ENCODE results near the gene FCHSD2. TPM values are rescaled to one million over a fixed set of nuclear protein-coding genes. Genes with fewer than 3 reads are reported as not detected.

FCHSD2 gene
- total and polyA plus RNA-seq, 2 of the 13 experiments (the other 11 are each of a cell fraction or from before 2014, with no cell fraction given) = 20.5 to 24.8 TPM

DNA sequence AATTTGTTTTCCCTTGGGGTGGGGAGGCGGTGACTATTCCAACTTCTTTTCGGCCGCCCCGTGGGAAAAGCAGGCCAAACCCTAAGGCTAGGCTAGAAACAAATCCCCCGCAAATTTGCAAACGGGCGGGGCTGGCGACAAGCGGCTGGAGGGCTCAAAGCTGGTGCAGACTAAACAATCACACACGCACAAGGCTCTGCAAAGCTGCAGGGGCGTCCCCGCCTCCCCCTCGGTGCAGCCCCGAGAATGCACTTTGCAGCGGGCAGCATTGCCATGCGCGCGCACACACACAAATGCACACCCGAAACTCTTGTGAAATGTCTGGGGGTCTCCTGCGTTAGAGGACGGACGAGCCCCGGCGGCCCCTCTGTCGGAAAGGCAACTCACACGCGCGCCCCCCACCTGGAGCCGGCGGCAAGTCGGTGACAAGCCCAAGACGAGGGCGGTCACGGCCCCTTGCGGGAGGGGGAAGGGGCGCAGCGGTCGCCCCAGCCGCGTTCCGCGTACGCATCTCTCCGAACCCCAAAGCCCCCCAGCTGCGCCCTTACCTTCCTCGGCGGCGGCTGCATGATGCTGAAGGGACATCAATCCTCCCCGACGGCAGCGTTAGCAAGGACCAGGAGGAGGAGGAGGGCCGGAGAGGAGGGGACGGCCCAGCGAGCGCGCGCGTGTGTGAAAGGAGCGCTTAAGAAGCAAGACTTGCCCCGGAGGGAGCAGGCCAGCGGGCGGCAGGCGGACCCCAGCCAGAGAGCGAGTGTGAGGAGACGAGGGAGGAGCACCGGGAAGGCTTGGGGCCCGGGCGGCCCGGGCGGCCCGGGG, 600 bp downstream of the FCHSD2 start (continued):
- TF ChIP-seq, protein P1, sequence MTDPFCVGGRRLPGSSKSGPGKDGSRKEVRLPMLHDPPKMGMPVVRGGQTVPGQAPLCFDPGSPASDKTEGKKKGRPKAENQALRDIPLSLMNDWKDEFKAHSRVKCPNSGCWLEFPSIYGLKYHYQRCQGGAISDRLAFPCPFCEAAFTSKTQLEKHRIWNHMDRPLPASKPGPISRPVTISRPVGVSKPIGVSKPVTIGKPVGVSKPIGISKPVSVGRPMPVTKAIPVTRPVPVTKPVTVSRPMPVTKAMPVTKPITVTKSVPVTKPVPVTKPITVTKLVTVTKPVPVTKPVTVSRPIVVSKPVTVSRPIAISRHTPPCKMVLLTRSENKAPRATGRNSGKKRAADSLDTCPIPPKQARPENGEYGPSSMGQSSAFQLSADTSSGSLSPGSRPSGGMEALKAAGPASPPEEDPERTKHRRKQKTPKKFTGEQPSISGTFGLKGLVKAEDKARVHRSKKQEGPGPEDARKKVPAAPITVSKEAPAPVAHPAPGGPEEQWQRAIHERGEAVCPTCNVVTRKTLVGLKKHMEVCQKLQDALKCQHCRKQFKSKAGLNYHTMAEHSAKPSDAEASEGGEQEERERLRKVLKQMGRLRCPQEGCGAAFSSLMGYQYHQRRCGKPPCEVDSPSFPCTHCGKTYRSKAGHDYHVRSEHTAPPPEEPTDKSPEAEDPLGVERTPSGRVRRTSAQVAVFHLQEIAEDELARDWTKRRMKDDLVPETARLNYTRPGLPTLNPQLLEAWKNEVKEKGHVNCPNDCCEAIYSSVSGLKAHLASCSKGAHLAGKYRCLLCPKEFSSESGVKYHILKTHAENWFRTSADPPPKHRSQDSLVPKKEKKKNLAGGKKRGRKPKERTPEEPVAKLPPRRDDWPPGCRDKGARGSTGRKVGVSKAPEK (CRISPR knock-in tag; IDR thresholded peaks at IDR 0.05; ENCODE audit: borderline replicate concordance) = peak; percentile 62; the same call in 1 of the 2 replicates
- TF ChIP-seq SPEN (CRISPR knock-in tag; IDR thresholded peaks at IDR 0.05; ENCODE audit: low read depth) = peak; percentile 37; the same call in 1 of the 2 replicates
- peak; percentile 30; the same call in 1 of the 2 replicates for TF ChIP-seq ZC3H4 (CRISPR knock-in tag; IDR thresholded peaks at IDR 0.05; ENCODE audit: borderline replicate concordance)
- TF ChIP-seq, protein P2, sequence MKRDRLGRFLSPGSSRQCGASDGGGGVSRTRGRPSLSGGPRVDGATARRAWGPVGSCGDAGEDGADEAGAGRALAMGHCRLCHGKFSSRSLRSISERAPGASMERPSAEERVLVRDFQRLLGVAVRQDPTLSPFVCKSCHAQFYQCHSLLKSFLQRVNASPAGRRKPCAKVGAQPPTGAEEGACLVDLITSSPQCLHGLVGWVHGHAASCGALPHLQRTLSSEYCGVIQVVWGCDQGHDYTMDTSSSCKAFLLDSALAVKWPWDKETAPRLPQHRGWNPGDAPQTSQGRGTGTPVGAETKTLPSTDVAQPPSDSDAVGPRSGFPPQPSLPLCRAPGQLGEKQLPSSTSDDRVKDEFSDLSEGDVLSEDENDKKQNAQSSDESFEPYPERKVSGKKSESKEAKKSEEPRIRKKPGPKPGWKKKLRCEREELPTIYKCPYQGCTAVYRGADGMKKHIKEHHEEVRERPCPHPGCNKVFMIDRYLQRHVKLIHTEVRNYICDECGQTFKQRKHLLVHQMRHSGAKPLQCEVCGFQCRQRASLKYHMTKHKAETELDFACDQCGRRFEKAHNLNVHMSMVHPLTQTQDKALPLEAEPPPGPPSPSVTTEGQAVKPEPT (CRISPR knock-in tag; IDR thresholded peaks at IDR 0.05; ENCODE audit: low read depth) = no peak
- peak; percentile 46; the same call in 1 of the 2 replicates for TF ChIP-seq MED13 (CRISPR knock-in tag; IDR thresholded peaks at IDR 0.05)
- peak; percentile 59 for TF ChIP-seq RBM39 (IDR thresholded peaks at IDR 0.05; ENCODE audit: low read depth, low read length, poor library complexity, severe bottlenecking)
- TF ChIP-seq, protein P3, sequence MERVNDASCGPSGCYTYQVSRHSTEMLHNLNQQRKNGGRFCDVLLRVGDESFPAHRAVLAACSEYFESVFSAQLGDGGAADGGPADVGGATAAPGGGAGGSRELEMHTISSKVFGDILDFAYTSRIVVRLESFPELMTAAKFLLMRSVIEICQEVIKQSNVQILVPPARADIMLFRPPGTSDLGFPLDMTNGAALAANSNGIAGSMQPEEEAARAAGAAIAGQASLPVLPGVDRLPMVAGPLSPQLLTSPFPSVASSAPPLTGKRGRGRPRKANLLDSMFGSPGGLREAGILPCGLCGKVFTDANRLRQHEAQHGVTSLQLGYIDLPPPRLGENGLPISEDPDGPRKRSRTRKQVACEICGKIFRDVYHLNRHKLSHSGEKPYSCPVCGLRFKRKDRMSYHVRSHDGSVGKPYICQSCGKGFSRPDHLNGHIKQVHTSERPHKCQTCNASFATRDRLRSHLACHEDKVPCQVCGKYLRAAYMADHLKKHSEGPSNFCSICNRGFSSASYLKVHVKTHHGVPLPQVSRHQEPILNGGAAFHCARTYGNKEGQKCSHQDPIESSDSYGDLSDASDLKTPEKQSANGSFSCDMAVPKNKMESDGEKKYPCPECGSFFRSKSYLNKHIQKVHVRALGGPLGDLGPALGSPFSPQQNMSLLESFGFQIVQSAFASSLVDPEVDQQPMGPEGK (CRISPR knock-in tag; IDR thresholded peaks at IDR 0.05) = peak; percentile 9
- TF ChIP-seq ZNF841 (CRISPR knock-in tag; IDR thresholded peaks at IDR 0.05; ENCODE audit: borderline replicate concordance) = peak; percentile 27; the same call in 1 of the 2 replicates
- TF ChIP-seq, protein P4, sequence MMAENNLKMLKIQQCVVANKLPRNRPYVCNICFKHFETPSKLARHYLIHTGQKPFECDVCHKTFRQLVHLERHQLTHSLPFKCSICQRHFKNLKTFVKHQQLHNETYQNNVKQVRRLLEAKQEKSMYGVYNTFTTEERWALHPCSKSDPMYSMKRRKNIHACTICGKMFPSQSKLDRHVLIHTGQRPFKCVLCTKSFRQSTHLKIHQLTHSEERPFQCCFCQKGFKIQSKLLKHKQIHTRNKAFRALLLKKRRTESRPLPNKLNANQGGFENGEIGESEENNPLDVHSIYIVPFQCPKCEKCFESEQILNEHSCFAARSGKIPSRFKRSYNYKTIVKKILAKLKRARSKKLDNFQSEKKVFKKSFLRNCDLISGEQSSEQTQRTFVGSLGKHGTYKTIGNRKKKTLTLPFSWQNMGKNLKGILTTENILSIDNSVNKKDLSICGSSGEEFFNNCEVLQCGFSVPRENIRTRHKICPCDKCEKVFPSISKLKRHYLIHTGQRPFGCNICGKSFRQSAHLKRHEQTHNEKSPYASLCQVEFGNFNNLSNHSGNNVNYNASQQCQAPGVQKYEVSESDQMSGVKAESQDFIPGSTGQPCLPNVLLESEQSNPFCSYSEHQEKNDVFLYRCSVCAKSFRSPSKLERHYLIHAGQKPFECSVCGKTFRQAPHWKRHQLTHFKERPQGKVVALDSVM (CRISPR knock-in tag; IDR thresholded peaks at IDR 0.05) = 0 out of 2 replicates have a peak, but pooled peaks have one; percentile 4
- TF ChIP-seq REL (CRISPR knock-in tag; conservative IDR thresholded peaks at IDR 0.05) = no peak
- TF ChIP-seq KDM5B (CRISPR knock-in tag; IDR thresholded peaks at IDR 0.05; ENCODE audit: borderline replicate concordance) = peak; percentile 10; the same call in 1 of the 2 replicates
- TF ChIP-seq, protein P5, sequence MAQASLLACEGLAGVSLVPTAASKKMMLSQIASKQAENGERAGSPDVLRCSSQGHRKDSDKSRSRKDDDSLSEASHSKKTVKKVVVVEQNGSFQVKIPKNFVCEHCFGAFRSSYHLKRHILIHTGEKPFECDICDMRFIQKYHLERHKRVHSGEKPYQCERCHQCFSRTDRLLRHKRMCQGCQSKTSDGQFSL (CRISPR knock-in tag; IDR thresholded peaks at IDR 0.05) = no peak; the same call in 1 of the 2 replicates
- no peak for TF ChIP-seq ZFP41 (CRISPR knock-in tag; IDR thresholded peaks at IDR 0.05; ENCODE audit: borderline replicate concordance)
- TF ChIP-seq HNRNPLL (IDR thresholded peaks at IDR 0.05; ENCODE audit: low read depth, low read length, poor library complexity, severe bottlenecking) = peak; percentile 46
- no peak for TF ChIP-seq ZNF343 (CRISPR knock-in tag; IDR thresholded peaks at IDR 0.05)
